ENCODE measurements around the gene PHRF1.

DNA sequence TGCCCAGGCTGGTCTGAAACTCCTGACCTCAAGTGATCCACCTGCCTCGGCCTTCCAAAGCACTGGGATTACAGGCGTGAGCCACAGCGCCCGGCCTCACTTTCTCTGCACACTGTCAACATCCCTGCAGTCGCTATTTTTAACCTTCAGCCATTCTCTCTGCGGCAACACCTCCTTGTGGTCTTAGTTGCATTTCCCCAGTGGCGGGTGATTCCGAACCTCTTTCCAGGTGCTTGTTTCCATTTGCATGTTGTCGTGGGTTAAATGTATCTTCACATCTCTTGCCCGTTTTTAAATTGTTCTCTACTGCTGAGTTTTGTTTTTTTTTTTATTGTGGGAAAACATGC lies 52.9 kb downstream of the PHRF1 start:
- no peak for TF ChIP-seq EZH2 (IDR thresholded peaks at IDR 0.05; ENCODE audit: borderline replicate concordance)
- TF ChIP-seq, protein P1, sequence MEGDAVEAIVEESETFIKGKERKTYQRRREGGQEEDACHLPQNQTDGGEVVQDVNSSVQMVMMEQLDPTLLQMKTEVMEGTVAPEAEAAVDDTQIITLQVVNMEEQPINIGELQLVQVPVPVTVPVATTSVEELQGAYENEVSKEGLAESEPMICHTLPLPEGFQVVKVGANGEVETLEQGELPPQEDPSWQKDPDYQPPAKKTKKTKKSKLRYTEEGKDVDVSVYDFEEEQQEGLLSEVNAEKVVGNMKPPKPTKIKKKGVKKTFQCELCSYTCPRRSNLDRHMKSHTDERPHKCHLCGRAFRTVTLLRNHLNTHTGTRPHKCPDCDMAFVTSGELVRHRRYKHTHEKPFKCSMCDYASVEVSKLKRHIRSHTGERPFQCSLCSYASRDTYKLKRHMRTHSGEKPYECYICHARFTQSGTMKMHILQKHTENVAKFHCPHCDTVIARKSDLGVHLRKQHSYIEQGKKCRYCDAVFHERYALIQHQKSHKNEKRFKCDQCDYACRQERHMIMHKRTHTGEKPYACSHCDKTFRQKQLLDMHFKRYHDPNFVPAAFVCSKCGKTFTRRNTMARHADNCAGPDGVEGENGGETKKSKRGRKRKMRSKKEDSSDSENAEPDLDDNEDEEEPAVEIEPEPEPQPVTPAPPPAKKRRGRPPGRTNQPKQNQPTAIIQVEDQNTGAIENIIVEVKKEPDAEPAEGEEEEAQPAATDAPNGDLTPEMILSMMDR (IDR thresholded peaks at IDR 0.05; ENCODE audit: poor library complexity) = peak; percentile 17
- no peak for TF ChIP-seq EZH2phosphoT487 (IDR thresholded peaks at IDR 0.05; ENCODE audit: low read depth, severe bottlenecking, unreplicated experiment)

Measured in hepatocyte (in vitro differentiated cells).